Upper lobe of left lung (tissue), 6 donors: ENCODE measurements around the gene LGALS9. TPM values are rescaled to one million over a fixed set of nuclear protein-coding genes. Genes with fewer than 3 reads are reported as not detected.
"Not testable (repeated sequence)": the region's sequence is repeated elsewhere in the genome, so short reads cannot be mapped to it uniquely, and the experiment has no call there.

Source experiments
- ATAC-seq, 2 donors: fragments of 200-7000 bp; cut with Tn5 transposase; one replicate each; pipeline ENCODE4 v1.9.1; 2022; ENCODE audit warnings: mild to moderate bottlenecking in 2 of 2, moderate library complexity in 2 of 2; ENCODE audit not compliant: low FRiP score in 2 of 2
- DNase-seq, 2 donors: peaks; one replicate each; pipeline ENCODE4 v3.0.0-alpha.2; 2019 to 2020
- H3K27ac ChIP-seq, 4 donors: fragments of 200-600 bp; sonication (generic); one replicate each; pipeline ENCODE4 v1.5.1; 2016 to 2019
- H3K27me3 ChIP-seq, 4 donors: fragments of 200-600 bp; sonication (generic); one replicate each; pipeline ENCODE4 v1.5.1; 2017 to 2019
- H3K36me3 ChIP-seq, 4 donors: fragments of 200-600 bp; sonication (generic); one replicate each; pipeline ENCODE4 v1.5.1; 2016 to 2019
- H3K4me1 ChIP-seq, 4 donors: fragments of 200-600 bp; sonication (generic); one replicate each; pipeline ENCODE4 v1.5.1; 2018 to 2019
- H3K4me3 ChIP-seq, 4 donors: fragments of 200-600 bp; sonication (generic); one replicate each; pipeline ENCODE4 v1.5.1; 2017 to 2019; ENCODE audit warnings: mild to moderate bottlenecking in 2 of 4, moderate library complexity in 1 of 4
- H3K9me3 ChIP-seq, 4 donors: fragments of 200-600 bp; sonication (generic); one replicate each; pipeline ENCODE4 v1.5.1; 2018 to 2019
- EP300 ChIP-seq, 4 donors: sonication (generic); formaldehyde crosslinking; IDR thresholded peaks; one replicate each; pipeline ENCODE4 v1.5.1; 2017; ENCODE audit warnings: antibody characterized with exemption in 4 of 4, control low read depth in 2 of 4
- POLR2A ChIP-seq, 4 donors: fragments of 450-650 bp; IDR thresholded peaks; one replicate each; pipeline ENCODE4 v1.5.1; 2016 to 2017; ENCODE audit warnings: antibody characterized with exemption in 4 of 4, mild to moderate bottlenecking in 2 of 4
- POLR2AphosphoS5 ChIP-seq, 2 donors: sonication (generic); formaldehyde crosslinking; IDR thresholded peaks; one replicate each; pipeline ENCODE4 v1.5.1; 2017; ENCODE audit warnings: antibody characterized with exemption in 2 of 2
- WGBS, 2 donors: methylation state at CpG; one replicate each; pipeline ENCODE4 v1.1.5; 2017 to 2018; 5-methylcytosine and 5-hydroxymethylcytosine counted together
- small RNA-seq, 4 donors: library from RNA; depleted of rRNA; stranded (forward); fragments of <200 nt; gene quantifications; one replicate each; pipeline ENCODE3, GENCODE V24; 2016
- total RNA-seq, 6 donors: library from RNA; depleted of rRNA in 4 of 6; stranded (reverse); fragments of >200 nt in 4 of 6; gene quantifications; one replicate each; pipeline versions ENCODE4 v1.1.0 to v1.2.1, GENCODE V29; 2016 to 2021
- TF ChIP-seq, protein P1 (sequence below), 6 experiments: fragments of 450-650 bp in 4 of 6; fragments of 200-600 bp in 2 of 6; sonication (generic) in 2 of 6; IDR thresholded peaks; one replicate each; pipeline ENCODE4 v1.5.1; 2016 to 2019; ENCODE audit warnings: antibody characterized with exemption in 6 of 6
- donor health status: DM: no; HTN: no; CAD: no; lungs with moderate emphysema.
- donor health status: DM: no; HTN: yes; CAD: no; lungs with severe emphysema.

Gene LGALS9
- total RNA-seq, 6 donors from 2014 or later, result 64.6 to 238 (median 150) TPM

DNA sequence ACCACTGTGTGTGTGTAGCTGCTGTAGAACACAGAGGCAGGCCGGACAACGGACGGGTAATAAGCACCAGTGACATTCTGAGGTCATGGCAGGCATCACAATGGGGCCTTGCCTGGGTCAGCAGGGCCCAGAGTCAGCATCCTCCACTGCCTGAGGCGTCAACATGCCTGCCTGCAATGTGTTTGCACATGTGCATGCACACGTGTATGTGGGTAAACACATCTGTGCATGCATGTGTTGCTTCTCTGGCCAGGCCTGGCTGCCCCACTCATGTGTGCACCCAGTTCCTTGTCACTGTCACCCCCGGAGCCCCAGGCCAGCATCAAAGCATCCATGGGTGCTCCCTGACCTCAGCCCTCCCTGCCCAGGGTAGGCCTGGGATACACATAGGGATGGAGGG is 43.3 kb downstream of the LGALS9 start:
- Histone ChIP-seq H3K4me3 (no peak overlapping the region), H3K27me3 (no peaks in the 10 kb centered on the region), H3K4me1 (no peaks in the 10 kb centered on the region), H3K9me3 (no peaks in the 10 kb centered on the region), H3K27ac (no peak overlapping the region), H3K36me3 (no peaks in the 10 kb centered on the region)
- WGBS, 2 donors, result 86 to 87% methylated on average over 6 of the region's 6 CpGs
- TF ChIP-seq EP300 (IDR thresholded peaks at IDR 0.05) (no peak), POLR2AphosphoS5 (IDR thresholded peaks at IDR 0.05) (no peak), POLR2A (IDR thresholded peaks at IDR 0.05) (no peak)
- TF ChIP-seq, protein P1, sequence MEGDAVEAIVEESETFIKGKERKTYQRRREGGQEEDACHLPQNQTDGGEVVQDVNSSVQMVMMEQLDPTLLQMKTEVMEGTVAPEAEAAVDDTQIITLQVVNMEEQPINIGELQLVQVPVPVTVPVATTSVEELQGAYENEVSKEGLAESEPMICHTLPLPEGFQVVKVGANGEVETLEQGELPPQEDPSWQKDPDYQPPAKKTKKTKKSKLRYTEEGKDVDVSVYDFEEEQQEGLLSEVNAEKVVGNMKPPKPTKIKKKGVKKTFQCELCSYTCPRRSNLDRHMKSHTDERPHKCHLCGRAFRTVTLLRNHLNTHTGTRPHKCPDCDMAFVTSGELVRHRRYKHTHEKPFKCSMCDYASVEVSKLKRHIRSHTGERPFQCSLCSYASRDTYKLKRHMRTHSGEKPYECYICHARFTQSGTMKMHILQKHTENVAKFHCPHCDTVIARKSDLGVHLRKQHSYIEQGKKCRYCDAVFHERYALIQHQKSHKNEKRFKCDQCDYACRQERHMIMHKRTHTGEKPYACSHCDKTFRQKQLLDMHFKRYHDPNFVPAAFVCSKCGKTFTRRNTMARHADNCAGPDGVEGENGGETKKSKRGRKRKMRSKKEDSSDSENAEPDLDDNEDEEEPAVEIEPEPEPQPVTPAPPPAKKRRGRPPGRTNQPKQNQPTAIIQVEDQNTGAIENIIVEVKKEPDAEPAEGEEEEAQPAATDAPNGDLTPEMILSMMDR (IDR thresholded peaks at IDR 0.05), result no peak
- no peak for DNase-seq
- ATAC-seq, result no peak

DNA sequence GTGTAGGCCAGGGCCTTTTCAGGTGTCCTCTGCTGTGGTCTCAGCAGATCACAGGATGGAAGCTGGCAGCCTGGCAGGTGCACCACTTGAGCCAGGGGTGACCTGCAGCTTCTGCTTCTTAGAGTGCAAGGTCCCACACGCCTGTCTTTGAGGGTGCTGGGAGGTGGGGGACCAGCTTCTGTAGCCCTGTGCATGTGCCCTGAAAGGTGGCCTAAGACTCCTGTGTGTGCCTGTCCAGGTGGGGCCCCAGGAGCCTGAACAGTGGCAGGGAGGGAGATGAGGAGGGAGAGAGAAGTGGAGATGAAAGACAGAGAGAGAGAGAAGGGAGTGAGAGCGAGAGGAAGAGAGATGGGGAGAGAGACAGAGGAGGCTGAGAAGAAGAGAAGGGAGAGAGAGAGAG is 46.2 kb downstream of the LGALS9 start:
- no peak overlapping the region for H3K4me3 ChIP-seq
- ATAC-seq (no peak), DNase-seq (no peak)
- H3K4me1 ChIP-seq, result no peaks in the 10 kb centered on the region
- no peak overlapping the region for H3K27ac ChIP-seq
- no peaks in the 10 kb centered on the region for H3K36me3 ChIP-seq
- no peaks in the 10 kb centered on the region for H3K27me3 ChIP-seq
- WGBS, 2 donors, result 81% methylated on average over 2 of the region's 2 CpGs
- H3K9me3 ChIP-seq, result no peaks in the 10 kb centered on the region
- TF ChIP-seq POLR2AphosphoS5 (IDR thresholded peaks at IDR 0.05), result no peak
- TF ChIP-seq, protein P1 (IDR thresholded peaks at IDR 0.05), result no peak
- no peak for TF ChIP-seq POLR2A (IDR thresholded peaks at IDR 0.05)
- TF ChIP-seq EP300 (IDR thresholded peaks at IDR 0.05), result no peak

DNA sequence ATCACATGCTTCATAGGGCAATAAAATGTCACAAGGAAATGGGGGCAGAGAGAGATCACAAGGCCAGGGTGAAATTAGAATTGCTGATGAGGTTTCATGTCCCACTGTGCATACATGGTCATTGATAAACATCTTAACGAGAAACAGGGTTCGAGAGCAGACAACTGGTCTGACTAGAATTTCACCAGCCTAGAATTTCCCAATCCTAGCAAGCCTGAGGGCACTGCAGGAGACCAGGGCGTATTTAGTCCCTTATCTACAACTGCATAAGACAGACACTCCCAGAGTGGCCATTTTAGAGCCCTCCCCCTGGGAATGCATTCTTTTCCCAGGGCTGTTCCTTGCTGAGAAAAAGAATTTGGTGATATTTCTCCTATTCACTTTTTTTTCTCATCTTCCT is 55.3 kb downstream of the LGALS9 start:
- H3K9me3 ChIP-seq, result peaks cover 3 to 11% (median 3%) of the 10 kb centered on the region in 4 donors
- ATAC-seq, H3K4me3 ChIP-seq, H3K27me3 ChIP-seq, H3K27ac ChIP-seq, H3K36me3 ChIP-seq, DNase-seq, H3K4me1 ChIP-seq: not testable (repeated sequence)
- 65 to 74% methylated on average over 3 of the region's 3 CpGs for WGBS, 2 donors

DNA sequence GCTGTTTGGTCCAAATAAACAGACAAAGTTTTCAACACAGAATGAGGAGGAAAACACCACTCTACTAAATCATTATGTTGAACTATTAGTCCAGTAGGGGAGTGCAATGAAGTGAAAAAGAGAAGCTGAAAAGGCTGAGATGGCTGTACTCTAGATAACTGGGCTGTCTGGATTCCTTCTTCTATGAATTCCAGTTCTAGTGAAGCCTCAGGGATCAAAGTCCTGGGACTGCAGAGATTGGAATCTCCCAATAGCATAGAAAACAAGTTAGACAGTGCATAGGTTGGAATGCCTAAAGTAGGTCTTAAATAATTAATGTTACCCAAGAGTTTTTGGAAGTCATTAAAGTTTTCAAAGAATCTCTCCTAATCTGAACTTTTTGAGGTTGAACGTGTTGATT is 59.9 kb downstream of the LGALS9 start:
- Histone ChIP-seq H3K4me3 (no peak overlapping the region), H3K27ac (no peak overlapping the region), H3K27me3 (no peaks in the 10 kb centered on the region), H3K36me3 (no peaks in the 10 kb centered on the region), H3K9me3 (peaks cover 3 to 24% (median 16%) of the 10 kb centered on the region in 4 donors), H3K4me1 (no peaks in the 10 kb centered on the region)
- WGBS, 2 donors, result 86 to 97% methylated on average over 1 of the region's 1 CpG
- no peak for DNase-seq
- no peak for TF ChIP-seq EP300 (IDR thresholded peaks at IDR 0.05)
- no peak for TF ChIP-seq POLR2AphosphoS5 (IDR thresholded peaks at IDR 0.05)
- no peak for TF ChIP-seq POLR2A (IDR thresholded peaks at IDR 0.05)
- TF ChIP-seq, protein P1 (IDR thresholded peaks at IDR 0.05), result no peak
- ATAC-seq, result no peak

DNA sequence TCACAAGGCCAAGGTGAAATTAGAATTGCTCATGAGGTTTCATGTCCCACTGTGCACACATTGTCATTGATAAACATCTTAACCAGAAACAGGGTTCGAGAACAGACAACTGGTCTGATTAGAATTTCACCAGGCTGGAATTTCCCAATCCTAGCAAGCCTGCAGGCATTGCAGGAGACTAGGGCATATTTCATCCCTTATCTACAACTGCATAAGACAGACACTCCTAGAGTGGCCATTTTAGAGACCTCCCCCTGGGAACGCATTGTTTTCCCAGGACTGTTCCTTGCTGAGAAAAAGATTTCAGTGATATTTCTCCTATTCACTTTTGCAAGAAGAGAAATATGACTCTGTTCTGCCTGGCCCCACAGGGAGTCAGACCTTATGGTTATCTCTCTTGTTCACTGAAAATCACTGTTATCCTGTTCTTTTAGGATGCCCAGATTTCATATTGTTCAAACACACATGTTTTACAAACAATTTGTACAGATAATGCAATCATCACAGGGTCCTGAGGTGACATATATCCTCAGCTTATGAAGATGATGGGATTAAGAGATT is 64.3 kb downstream of the LGALS9 start:
- peaks cover 0 to 23% (median 12%) of the 10 kb centered on the region in 4 donors for H3K9me3 ChIP-seq
- not testable (repeated sequence) for H3K4me3 ChIP-seq, H3K27me3 ChIP-seq, H3K27ac ChIP-seq, ATAC-seq, H3K36me3 ChIP-seq, H3K4me1 ChIP-seq, DNase-seq
- 69 to 76% methylated on average over 2 of the region's 2 CpGs for WGBS, 2 donors

Small RNA genes within 50 kb of the gene (small RNA-seq; reads per million reads assigned to genes)
- gene AC015688.1 (0 reads per million in 4 donors), gene AC015688.2 (0 reads per million in 4 donors), gene AC015688.5 (0 reads per million in 4 donors), gene CPDP1 (0 reads per million in 4 donors)

Other genes with a start within 250 kb of the LGALS9 start
- 10 to 100 TPM; 23.0 to 94.3 (median 60.9) TPM for gene KSR1, start 174.7 kb upstream of the LGALS9 start, total RNA-seq
- gene NOS2, start 169.3 kb downstream of the LGALS9 start, total RNA-seq, result 1 to 10 TPM in 2 of 6 donors, under 1 TPM in 3, not detected in 1; 0.29 to 1.7 (median 0.78) TPM